ENCODE data around the gene NDUFAB1. TPM values are rescaled to one million over a fixed set of nuclear protein-coding genes. Genes with fewer than 3 reads are reported as not detected.

Gene NDUFAB1
- total RNA-seq, 4 donors from 2014 or later, result 47.8 to 77.8 (median 56.7) TPM

DNA sequence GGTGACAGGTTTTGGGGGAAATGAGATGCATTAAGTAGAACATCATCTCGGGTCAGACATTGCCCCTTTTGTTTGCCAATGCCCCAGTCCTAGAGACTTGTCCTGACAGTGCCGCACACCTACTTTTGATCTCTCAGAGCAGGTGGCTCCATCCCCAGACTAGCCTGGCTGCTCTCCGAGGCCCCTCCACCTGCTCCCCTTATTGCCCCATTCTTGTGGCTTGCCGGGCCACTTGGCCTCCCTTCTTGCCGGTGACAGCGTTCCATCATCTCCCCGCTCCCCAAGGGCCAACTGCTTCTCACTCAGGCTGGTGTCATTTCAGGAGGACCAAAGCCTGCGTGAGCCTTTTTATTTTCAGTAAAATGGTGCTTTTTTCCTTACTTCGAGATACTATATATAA lies 23.7 kb downstream of the NDUFAB1 start:
- TF ChIP-seq POLR2A (IDR thresholded peaks at IDR 0.05), result no peak
- TF ChIP-seq, protein P1, sequence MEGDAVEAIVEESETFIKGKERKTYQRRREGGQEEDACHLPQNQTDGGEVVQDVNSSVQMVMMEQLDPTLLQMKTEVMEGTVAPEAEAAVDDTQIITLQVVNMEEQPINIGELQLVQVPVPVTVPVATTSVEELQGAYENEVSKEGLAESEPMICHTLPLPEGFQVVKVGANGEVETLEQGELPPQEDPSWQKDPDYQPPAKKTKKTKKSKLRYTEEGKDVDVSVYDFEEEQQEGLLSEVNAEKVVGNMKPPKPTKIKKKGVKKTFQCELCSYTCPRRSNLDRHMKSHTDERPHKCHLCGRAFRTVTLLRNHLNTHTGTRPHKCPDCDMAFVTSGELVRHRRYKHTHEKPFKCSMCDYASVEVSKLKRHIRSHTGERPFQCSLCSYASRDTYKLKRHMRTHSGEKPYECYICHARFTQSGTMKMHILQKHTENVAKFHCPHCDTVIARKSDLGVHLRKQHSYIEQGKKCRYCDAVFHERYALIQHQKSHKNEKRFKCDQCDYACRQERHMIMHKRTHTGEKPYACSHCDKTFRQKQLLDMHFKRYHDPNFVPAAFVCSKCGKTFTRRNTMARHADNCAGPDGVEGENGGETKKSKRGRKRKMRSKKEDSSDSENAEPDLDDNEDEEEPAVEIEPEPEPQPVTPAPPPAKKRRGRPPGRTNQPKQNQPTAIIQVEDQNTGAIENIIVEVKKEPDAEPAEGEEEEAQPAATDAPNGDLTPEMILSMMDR (IDR thresholded peaks at IDR 0.05), result no peak
- no peak overlapping the region for H3K4me3 ChIP-seq (ENCODE audit: low read depth, poor library complexity, severe bottlenecking)
- intact Hi-C loops (cut with DNase I; ENCODE audit: low total_unique reads), result no loop called here
- 92 to 95% methylated on average over 9 of the region's 9 CpGs for WGBS, 2 donors
- no peak for DNase-seq (ENCODE audit: low spot score in 2 of 2)

DNA sequence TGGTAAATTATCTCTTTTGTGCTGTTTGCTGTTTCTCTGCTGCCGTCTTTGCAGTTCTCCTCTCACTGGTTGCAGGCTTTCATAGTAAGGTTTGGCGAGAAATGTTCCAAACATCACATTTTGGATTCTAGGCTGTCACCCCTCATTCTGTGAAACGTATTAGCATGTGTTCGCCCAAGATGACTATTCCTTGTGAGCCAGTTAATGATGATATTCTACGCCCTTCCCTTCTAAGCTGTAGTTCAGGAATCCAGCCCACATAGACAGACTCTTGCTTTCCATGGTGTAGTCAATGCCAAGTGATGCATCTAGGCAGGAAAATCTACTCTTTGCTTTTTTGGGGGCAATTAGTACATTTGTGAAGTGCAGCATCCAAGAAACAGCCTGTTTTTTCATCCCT lies 24.2 kb downstream of the NDUFAB1 start:
- no peak for DNase-seq (ENCODE audit: low spot score in 2 of 2)
- H3K4me3 ChIP-seq (ENCODE audit: low read depth, poor library complexity, severe bottlenecking), result no peak overlapping the region
- WGBS, 2 donors, result 94 to 97% methylated on average over 5 of the region's 5 CpGs
- no peak for TF ChIP-seq POLR2A (IDR thresholded peaks at IDR 0.05)
- TF ChIP-seq, protein P1 (IDR thresholded peaks at IDR 0.05), result no peak
- intact Hi-C loops (cut with DNase I; ENCODE audit: low total_unique reads), result no loop called here

DNA sequence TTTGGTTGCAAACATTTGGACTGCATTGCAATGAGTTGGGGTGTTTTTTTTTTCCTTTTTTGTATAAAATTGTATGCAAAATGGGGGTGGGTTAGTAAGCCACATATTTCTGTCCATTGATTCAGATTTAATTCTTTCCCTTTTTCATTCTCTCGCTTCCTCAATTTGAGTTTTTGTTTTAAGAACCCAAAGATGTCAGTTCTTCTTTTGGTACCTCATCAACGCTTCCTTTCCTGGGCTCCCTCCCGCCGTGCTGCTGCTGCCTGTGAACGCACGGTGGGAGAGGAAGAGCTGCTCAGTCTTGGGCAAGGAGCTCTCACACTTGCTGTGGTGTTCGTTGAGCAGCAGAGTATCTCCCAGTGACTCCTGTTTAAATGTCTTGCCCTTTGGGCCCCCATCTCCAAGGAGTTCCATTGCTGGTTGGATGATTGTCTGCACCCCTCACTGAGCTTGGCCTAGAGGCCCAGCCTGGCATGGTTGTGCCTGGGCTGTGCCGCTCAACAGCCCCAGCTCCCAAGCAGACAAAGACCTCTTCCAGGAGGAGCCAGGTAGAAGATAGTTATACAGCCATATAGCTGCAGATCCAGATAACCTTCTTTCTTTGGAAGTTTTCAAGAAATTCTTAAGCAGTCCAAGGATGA lies 25.0 kb downstream of the NDUFAB1 start:
- whole genome bisulfite sequencing, 2 donors, result 92 to 96% methylated on average over 8 of the region's 8 CpGs
- TF ChIP-seq, protein P1 (IDR thresholded peaks at IDR 0.05), result no peak
- no peak for TF ChIP-seq POLR2A (IDR thresholded peaks at IDR 0.05)
- no peak for DNase-seq (ENCODE audit: low spot score in 2 of 2)
- no peak overlapping the region for H3K4me3 ChIP-seq (ENCODE audit: low read depth, poor library complexity, severe bottlenecking)
- intact Hi-C loops (cut with DNase I; ENCODE audit: low total_unique reads), result no loop called here

DNA sequence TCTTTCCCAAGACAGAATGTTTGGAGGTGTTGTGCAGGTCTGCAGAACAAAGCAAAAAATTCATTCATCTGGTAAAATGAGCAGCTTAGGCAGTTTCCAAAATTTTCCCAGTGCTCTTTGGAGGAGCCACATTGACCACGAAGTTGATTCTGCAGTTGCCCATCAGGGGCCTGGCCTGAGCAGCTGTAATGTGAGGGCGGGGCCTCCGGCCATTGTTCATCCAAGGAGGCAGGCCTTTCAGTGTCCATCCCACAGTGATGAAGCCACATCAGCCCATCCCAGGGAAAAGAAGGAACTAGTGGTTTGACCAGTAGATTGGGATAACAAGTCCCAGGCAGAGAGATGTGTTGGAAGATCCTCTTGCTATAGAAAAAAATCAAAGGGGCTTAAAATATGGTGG lies 28.5 kb downstream of the NDUFAB1 start:
- intact Hi-C loops (cut with DNase I; ENCODE audit: low total_unique reads), result no loop called here
- no peak overlapping the region for H3K4me3 ChIP-seq (ENCODE audit: low read depth, poor library complexity, severe bottlenecking)
- WGBS, 2 donors, result 95 to 96% methylated on average over 3 of the region's 3 CpGs
- no peak for TF ChIP-seq POLR2A (IDR thresholded peaks at IDR 0.05)
- no peak for DNase-seq (ENCODE audit: low spot score in 2 of 2)

DNA sequence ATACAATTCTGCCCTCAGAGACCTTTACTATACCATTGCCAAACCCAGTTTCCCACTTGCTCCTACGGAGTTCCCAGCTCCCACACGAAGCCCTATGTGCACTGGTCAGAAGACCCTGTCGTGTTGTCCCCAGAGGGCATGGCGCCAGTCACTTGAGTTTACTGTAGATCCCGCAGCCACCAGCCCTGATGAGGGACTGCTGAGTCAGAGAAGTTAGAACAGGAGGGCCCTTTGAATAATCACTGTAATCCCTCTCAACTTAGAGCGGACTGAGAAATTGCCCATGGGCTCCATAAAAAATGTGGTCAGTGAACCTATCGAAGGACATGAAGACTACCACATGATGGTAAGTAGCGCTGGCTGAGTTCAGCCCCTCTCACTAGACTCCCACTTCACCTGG lies 29.4 kb downstream of the NDUFAB1 start:
- WGBS, 2 donors, result 92 to 95% methylated on average over 8 of the region's 8 CpGs
- H3K4me3 ChIP-seq (ENCODE audit: low read depth, poor library complexity, severe bottlenecking), result no peak overlapping the region
- no peak for DNase-seq (ENCODE audit: low spot score in 2 of 2)
- TF ChIP-seq, protein P1 (IDR thresholded peaks at IDR 0.05), result no peak
- intact Hi-C loops (cut with DNase I; ENCODE audit: low total_unique reads), result no loop called here

DNA sequence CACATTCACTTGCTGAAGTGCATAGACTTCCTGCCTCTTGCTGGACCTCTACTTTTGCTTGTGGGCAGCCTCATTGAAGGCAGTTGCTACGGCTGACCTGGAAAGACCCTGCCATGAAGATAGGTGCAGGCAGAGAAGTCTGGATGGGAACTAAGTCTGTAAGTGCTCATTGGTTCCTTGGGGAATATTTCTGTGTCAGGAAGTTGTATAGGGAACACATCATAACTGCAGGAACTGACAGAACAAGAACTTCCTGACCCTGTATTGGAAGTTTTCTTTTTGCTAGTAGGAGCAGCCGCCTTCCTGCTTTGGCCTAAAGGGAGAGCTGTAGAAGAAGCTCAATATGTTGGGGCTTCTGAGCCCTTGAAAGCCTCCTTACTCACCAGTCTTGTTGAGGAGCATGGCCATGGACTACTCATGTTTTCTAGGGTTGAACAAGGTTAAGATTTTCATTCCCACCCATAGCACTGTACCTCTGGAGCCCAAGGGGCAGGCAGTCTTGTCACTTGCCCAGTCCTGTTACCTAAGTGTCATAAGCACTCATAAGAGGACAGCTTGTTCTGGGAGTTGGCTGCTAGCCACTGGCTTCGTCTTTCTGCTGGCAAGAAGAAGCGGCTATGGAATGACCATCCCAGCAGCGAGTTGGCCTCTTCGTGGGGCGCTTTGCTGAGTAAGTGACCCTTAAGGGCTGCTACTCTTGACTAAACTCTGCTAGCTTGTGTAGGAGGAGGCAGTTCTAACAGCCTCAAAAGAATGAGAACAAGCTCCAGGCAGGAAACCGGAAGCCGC lies 31.3 kb downstream of the NDUFAB1 start:
- WGBS, 2 donors, result 91% methylated on average over 9 of the region's 9 CpGs
- no peak overlapping the region for H3K4me3 ChIP-seq (ENCODE audit: low read depth, poor library complexity, severe bottlenecking)
- TF ChIP-seq, protein P1 (IDR thresholded peaks at IDR 0.05), result no peak
- no peak for TF ChIP-seq POLR2A (IDR thresholded peaks at IDR 0.05)
- DNase-seq (ENCODE audit: low spot score in 2 of 2), result no peak
- intact Hi-C loops (cut with DNase I; ENCODE audit: low total_unique reads), result no loop called here
